Fibroblast of lung (primary cell): ENCODE data around the gene DCTPP1.

ENCODE experiments used
- CTCF ChIP-seq, 2 donors: IDR thresholded peaks in 1 of 2; conservative IDR thresholded peaks in 1 of 2; 1 replicate in 1 of 2; 2 replicates in 1 of 2; pipeline ENCODE4 v1.5.1; 2011 to 2012; ENCODE audit warnings: low read length in 2 of 2, control low read depth in 1 of 2, inconsistent platforms in 1 of 2, low read depth in 1 of 2, mild to moderate bottlenecking in 1 of 2
- EZH2 ChIP-seq: IDR thresholded peaks from 2 replicates; pipeline ENCODE4 v1.5.1; 2012; ENCODE audit warnings: low read length, control low read depth, mild to moderate bottlenecking; ENCODE audit errors: missing control alignments

DNA sequence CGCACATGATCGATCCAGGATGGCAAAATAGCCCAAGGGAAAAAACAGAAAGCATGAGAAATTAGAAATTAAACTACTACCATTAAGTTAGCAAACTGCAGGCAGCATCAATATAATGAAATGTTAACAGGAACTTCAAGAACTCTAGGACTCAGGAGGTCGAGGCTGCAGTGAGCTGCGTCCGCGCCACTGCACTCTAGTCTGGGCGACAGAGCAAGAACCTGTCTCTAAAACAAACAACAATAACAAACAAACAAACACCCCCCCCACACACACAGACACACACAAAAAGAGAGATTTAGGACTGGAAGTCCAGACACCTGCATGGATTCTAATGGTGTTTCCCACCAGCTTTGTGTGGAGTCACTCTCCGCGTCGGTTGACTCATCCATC lies 16.4 kb upstream of the DCTPP1 start:
- no peak for TF ChIP-seq CTCF (conservative IDR thresholded peaks at IDR 0.05 in 1 of 2, IDR thresholded peaks at IDR 0.05 in 1 of 2; ENCODE audit: low read depth in 1 of 2, low read length in 2 of 2)
- TF ChIP-seq EZH2, result no peak
